SK-N-MC (cell line): ENCODE measurements around the gene RER1.

Experiments
- EZH2 ChIP-seq: fragments of 200-600 bp; sonication (generic); IDR thresholded peaks from one replicate; pipeline ENCODE4 v1.6.1; 2017; ENCODE audit warnings: antibody characterized with exemption
- FOXP2 ChIP-seq: optimal IDR thresholded peaks from 2 replicates; pipeline ENCODE3; 2011; ENCODE audit warnings: mild to moderate bottlenecking, moderate library complexity; ENCODE audit not compliant: insufficient read depth; ENCODE audit errors: extremely low read length, control extremely low read depth
- POLR2AphosphoS5 ChIP-seq: IDR thresholded peaks from 2 replicates; pipeline ENCODE4 v1.6.1; 2012; ENCODE audit warnings: mild to moderate bottlenecking, low read depth, low read length, borderline replicate concordance

- TF ChIP-seq POLR2AphosphoS5 (no peak), EZH2 (no peak), FOXP2 (no peak)
Observed at GRCh38 chr1:2447276-2448097, 55.8 kb downstream of the RER1 start.
